ENCODE data around the gene NPDC1.

Gene NPDC1

GRCh38 chr9:137046088-137046787 lies at the start of gene NPDC1:
TSS of gene NPDC1 (minus strand) at chr9:137046177. CDS start at chr9:137045989, 188 bp downstream.
- DNase-seq (ENCODE audit: low read depth), result peak; percentile 71

GRCh38 chr9:137089232-137089947 lies 43.4 kb upstream of the NPDC1 start:
- DNase-seq (ENCODE audit: low read depth), result no peak

GRCh38 chr9:137088121-137088520 lies 42.1 kb upstream of the NPDC1 start:
- no peak for DNase-seq (ENCODE audit: low read depth)

GRCh38 chr9:137087409-137087925 lies 41.5 kb upstream of the NPDC1 start:
- no peak for DNase-seq (ENCODE audit: low read depth)

- DNase-seq (ENCODE audit: low read depth), result peak; percentile 100
Measured at GRCh38 chr9:137086531-137087408, 40.8 kb upstream of the NPDC1 start, which contains the start of gene MAN1B1. TSS of gene MAN1B1 (plus strand) at chr9:137086985. CDS start at chr9:137087000, 15 bp downstream.

GRCh38 chr9:137085920-137086530 lies 40.0 kb upstream of the NPDC1 start:
- DNase-seq (ENCODE audit: low read depth), result no peak

GRCh38 chr9:137084526-137084925 lies 38.5 kb upstream of the NPDC1 start:
- DNase-seq (ENCODE audit: low read depth), result no peak

GRCh38 chr9:137083394-137084004 lies 37.5 kb upstream of the NPDC1 start:
- no peak for DNase-seq (ENCODE audit: low read depth)

- DNase-seq (ENCODE audit: low read depth), result no peak
Measured at GRCh38 chr9:137082925-137083290, 36.9 kb upstream of the NPDC1 start.

- no peak for DNase-seq (ENCODE audit: low read depth)
Measured at GRCh38 chr9:137082222-137082924, 36.4 kb upstream of the NPDC1 start.

- DNase-seq (ENCODE audit: low read depth), result no peak
Measured at GRCh38 chr9:137080260-137081122, 34.5 kb upstream of the NPDC1 start.

GRCh38 chr9:137079401-137079787 lies 33.4 kb upstream of the NPDC1 start:
- DNase-seq (ENCODE audit: low read depth), result no peak

GRCh38 chr9:137078701-137079400 lies 32.9 kb upstream of the NPDC1 start:
- no peak for DNase-seq (ENCODE audit: low read depth)

- DNase-seq (ENCODE audit: low read depth), result peak; percentile 38
Measured at GRCh38 chr9:137077758-137078693, 32.0 kb upstream of the NPDC1 start.

GRCh38 chr9:137077010-137077747 lies 31.2 kb upstream of the NPDC1 start, which contains the start of gene UAP1L1:
TSS of gene UAP1L1 (plus strand) at chr9:137077517. CDS start at chr9:137077533, 16 bp downstream.
- DNase-seq (ENCODE audit: low read depth), result peak; percentile 30

- no peak for DNase-seq (ENCODE audit: low read depth)
Measured at GRCh38 chr9:137076636-137077009, 30.6 kb upstream of the NPDC1 start.

GRCh38 chr9:137075275-137075775 lies 29.3 kb upstream of the NPDC1 start:
- no peak for DNase-seq (ENCODE audit: low read depth)

All from stimulated activated CD8-positive, alpha-beta memory T cell treated with anti-CD3 and anti-CD28 coated beads, Interleukin-4, amount 100 ng/mL, for 24 hours (primary cell).